GM12878 (cell line): ENCODE data around the gene IKZF1. TPM values are rescaled to one million over a fixed set of nuclear protein-coding genes. Genes with fewer than 3 reads are reported as not detected.

Experiments used
- ATF7 ChIP-seq: fragments of 450-650 bp; IDR thresholded peaks from 2 replicates; pipeline ENCODE4 v1.6.1; 2016; ENCODE audit warnings: low read depth, mild to moderate bottlenecking
- BHLHE40 ChIP-seq, 2 experiments: fragments of 450-650 bp in 1 of 2; IDR thresholded peaks; 2 replicates each; pipeline ENCODE4 v1.6.1; 2011 to 2017; ENCODE audit warnings: low read depth in 2 of 2, borderline replicate concordance in 1 of 2, improper control_type of control experiment in 1 of 2, low read length in 1 of 2, mild to moderate bottlenecking in 1 of 2
- CBX5 ChIP-seq: sonication (generic); IDR thresholded peaks from 2 replicates; pipeline ENCODE4 v1.6.1; 2016; ENCODE audit warnings: low read depth, moderate library complexity, mild to moderate bottlenecking, inconsistent platforms
- CHD1 ChIP-seq: IDR thresholded peaks from 2 replicates; pipeline ENCODE4 v1.6.1; 2012; ENCODE audit warnings: low read depth, low read length, improper control_type of control experiment
- CREM ChIP-seq: IDR thresholded peaks from 2 replicates; pipeline ENCODE4 v1.6.1; 2014; ENCODE audit warnings: antibody characterized with exemption, low read depth
- ETV6 ChIP-seq, 2 experiments: fragments of 450-650 bp in 1 of 2; IDR thresholded peaks in 1 of 2; conservative IDR thresholded peaks in 1 of 2; 2 replicates each; pipeline ENCODE4 v1.6.1; 2014; ENCODE audit warnings: antibody characterized with exemption in 1 of 2, borderline replicate concordance in 1 of 2, low read depth in 1 of 2, mild to moderate bottlenecking in 1 of 2, moderate library complexity in 1 of 2
- EZH2 ChIP-seq: IDR thresholded peaks from 2 replicates; pipeline ENCODE4 v1.6.1; 2012; ENCODE audit warnings: low read depth, mild to moderate bottlenecking, control low read depth, inconsistent platforms, low read length, borderline replicate concordance; ENCODE audit not compliant: control insufficient read depth
- FOS ChIP-seq: IDR thresholded peaks from 3 replicates; pipeline ENCODE4 v1.6.1; 2011; ENCODE audit warnings: borderline replicate concordance; ENCODE audit not compliant: insufficient read length; ENCODE audit errors: extremely low read depth
- FOXM1 ChIP-seq: IDR thresholded peaks from 2 replicates; pipeline ENCODE4 v1.6.1; 2012; ENCODE audit warnings: low read depth, mild to moderate bottlenecking, inconsistent platforms, low read length, moderate library complexity
- HDAC6 ChIP-seq: fragments of 200-600 bp; sonication (generic); IDR thresholded peaks from one replicate; pipeline ENCODE4 v1.8.0; 2017; ENCODE audit warnings: antibody characterized with exemption; ENCODE audit not compliant: unreplicated experiment
- IKZF1 ChIP-seq: fragments of 450-650 bp; conservative IDR thresholded peaks from 2 replicates; pipeline ENCODE4 v1.6.1; 2017; ENCODE audit warnings: antibody characterized with exemption, mild to moderate bottlenecking
- JUNB ChIP-seq: IDR thresholded peaks from 2 replicates; pipeline ENCODE4 v1.6.1; 2016; ENCODE audit warnings: antibody characterized with exemption, mild to moderate bottlenecking
- MEF2A ChIP-seq: IDR thresholded peaks from 2 replicates; pipeline ENCODE4 v1.6.1; 2011; ENCODE audit warnings: low read depth, mild to moderate bottlenecking, low read length, moderate library complexity; ENCODE audit not compliant: insufficient read depth
- MYC ChIP-seq: IDR thresholded peaks from 2 replicates; pipeline ENCODE4 v1.6.1; 2011; ENCODE audit warnings: mild to moderate bottlenecking, low read length, moderate library complexity, inconsistent platforms; ENCODE audit not compliant: insufficient read depth, insufficient replicate concordance, insufficient read length, severe bottlenecking
- RB1 ChIP-seq: fragments of 450-650 bp; formaldehyde crosslinking; IDR thresholded peaks from 2 replicates; pipeline ENCODE4 v1.6.1; 2017; ENCODE audit warnings: mild to moderate bottlenecking, borderline replicate concordance
- RBBP5 ChIP-seq: fragments of 200-600 bp; sonication (generic); conservative IDR thresholded peaks from 2 replicates; pipeline ENCODE4 v1.6.1; 2016
- SREBF1 ChIP-seq: IDR thresholded peaks from 2 replicates; pipeline ENCODE4 v1.6.1; 2012; ENCODE audit warnings: mild to moderate bottlenecking, low read length
- ZNF24 ChIP-seq: fragments of 450-650 bp; IDR thresholded peaks from 2 replicates; pipeline ENCODE4 v1.6.1; 2017; ENCODE audit warnings: antibody characterized with exemption, mild to moderate bottlenecking
- ZSCAN29 ChIP-seq: fragments of 450-650 bp; IDR thresholded peaks from 2 replicates; pipeline ENCODE4 v1.6.1; 2017; ENCODE audit warnings: mild to moderate bottlenecking, moderate library complexity
- ZZZ3 ChIP-seq: IDR thresholded peaks from 2 replicates; pipeline ENCODE4 v1.6.1; 2011; ENCODE audit warnings: low read depth; ENCODE audit not compliant: control insufficient read depth, insufficient read length
- polyA plus RNA-seq, 11 experiments: library from polyadenylated mRNA; depleted of rRNA in 4 of 11; unstranded in 6 of 11; stranded (reverse) in 5 of 11; fragments of >200 nt; fragmentation: Nextera tagmentation in 4 of 11; fragmentation: Illumina TruSeq in 1 of 11; extraction: Ambion mirVana in 4 of 11; extraction: Trizol in 1 of 11; gene quantifications; 1 replicate in 1 of 11; 2 replicates in 10 of 11; pipeline versions ENCODE4 v1.2.1 to v1.2.3, GENCODE V29; 2011 to 2016; ENCODE audit warnings: inconsistent platforms in 2 of 11, missing spikeins in 2 of 11, low read depth in 1 of 11
- total RNA-seq, 4 experiments: library from RNA; depleted of rRNA in 3 of 4; stranded (reverse); fragments of >200 nt in 3 of 4; fragmentation: Illumina TruSeq in 1 of 4; extraction: Trizol in 1 of 4; gene quantifications; 2 replicates each; pipeline versions ENCODE4 v1.2.1 to v1.2.3, GENCODE V29; 2013 to 2021
- TF ChIP-seq, protein P1 (sequence below): fragments of 450-650 bp; IDR thresholded peaks from 2 replicates; pipeline ENCODE4 v1.6.1; 2017; ENCODE audit warnings: antibody characterized with exemption, mild to moderate bottlenecking, moderate library complexity
- TF ChIP-seq, protein P2 (sequence below): fragments of 450-650 bp; IDR thresholded peaks from 2 replicates; pipeline ENCODE4 v1.6.1; 2016; ENCODE audit warnings: mild to moderate bottlenecking
- TF ChIP-seq, protein P3 (sequence below): IDR thresholded peaks from 2 replicates; pipeline ENCODE4 v1.6.1; 2012; ENCODE audit warnings: mild to moderate bottlenecking, low read depth, low read length

Gene IKZF1
- total and polyA plus RNA-seq, 10 of the 15 experiments (the other 5 are each of a cell fraction or from before 2014, with no cell fraction given), result 27.2 to 125 (median 71.6) TPM

DNA sequence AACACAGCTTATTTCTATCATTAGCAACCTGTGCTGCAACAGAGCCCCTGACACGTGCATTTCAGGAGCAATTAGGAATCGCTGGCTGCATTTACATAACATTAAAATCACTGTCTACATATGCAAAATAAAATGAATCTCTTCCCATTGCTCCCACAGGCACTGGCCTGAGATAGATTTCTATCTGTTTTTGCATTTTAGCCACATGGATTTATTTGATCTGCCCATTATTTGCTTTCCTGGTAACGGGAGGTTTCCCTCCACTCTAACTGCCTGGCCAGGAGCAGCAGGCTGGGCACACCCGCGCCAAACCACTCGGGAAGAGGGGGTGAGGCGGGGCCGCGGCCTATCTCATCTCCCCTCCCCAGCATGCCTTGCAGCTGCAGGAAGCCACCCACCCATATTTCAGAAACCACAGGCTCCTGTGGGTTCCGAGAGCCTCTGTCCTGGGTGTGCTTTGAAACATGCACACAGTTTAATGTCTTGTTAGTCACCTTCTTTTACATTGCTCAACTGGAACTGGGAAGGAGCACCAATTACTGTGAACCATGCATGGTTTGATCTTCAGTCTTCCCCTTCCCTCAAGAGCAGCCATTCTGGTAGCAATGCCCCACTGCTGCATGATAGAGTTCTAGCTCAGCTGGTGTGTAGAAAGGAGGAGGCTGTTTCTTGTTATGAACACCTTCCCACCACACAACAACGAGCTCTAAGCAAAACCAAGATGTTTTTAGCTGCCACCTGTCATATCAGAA lies 37.7 kb upstream of the IKZF1 start (continued):
- TF ChIP-seq FOXM1 (peak; percentile 85), RBBP5 (no peak), ATF7 (peak; percentile 47; the same call in 1 of the 2 replicates), IKZF1 (peak; percentile 81), ZNF24 (no peak), FOS (no peak), CBX5 (no peak), CHD1 (no peak), HDAC6 (no peak), ETV6 (conservative IDR thresholded peaks at IDR 0.05 in 1 of 2, IDR thresholded peaks at IDR 0.05 in 1 of 2; ENCODE audit: borderline replicate concordance in 1 of 2, low read depth in 1 of 2) (peak in 1 of 2 experiments; percentile 50; a peak in 1 of 4 replicates), CREM (peak; percentile 66; the same call in 1 of the 2 replicates), MYC (no peak), JUNB (peak; percentile 86), SREBF1 (no peak), ZSCAN29 (no peak), EZH2 (no peak), ZZZ3 (no peak), MEF2A (0 out of 2 replicates have a peak, but pooled peaks have one; percentile 40), RB1 (no peak), BHLHE40 (IDR thresholded peaks at IDR 0.05; ENCODE audit: borderline replicate concordance in 1 of 2, low read depth in 2 of 2, low read length in 1 of 2) (peak in 1 of 2 experiments; percentile 62; a peak in 2 of 4 replicates)
- TF ChIP-seq, protein P1, sequence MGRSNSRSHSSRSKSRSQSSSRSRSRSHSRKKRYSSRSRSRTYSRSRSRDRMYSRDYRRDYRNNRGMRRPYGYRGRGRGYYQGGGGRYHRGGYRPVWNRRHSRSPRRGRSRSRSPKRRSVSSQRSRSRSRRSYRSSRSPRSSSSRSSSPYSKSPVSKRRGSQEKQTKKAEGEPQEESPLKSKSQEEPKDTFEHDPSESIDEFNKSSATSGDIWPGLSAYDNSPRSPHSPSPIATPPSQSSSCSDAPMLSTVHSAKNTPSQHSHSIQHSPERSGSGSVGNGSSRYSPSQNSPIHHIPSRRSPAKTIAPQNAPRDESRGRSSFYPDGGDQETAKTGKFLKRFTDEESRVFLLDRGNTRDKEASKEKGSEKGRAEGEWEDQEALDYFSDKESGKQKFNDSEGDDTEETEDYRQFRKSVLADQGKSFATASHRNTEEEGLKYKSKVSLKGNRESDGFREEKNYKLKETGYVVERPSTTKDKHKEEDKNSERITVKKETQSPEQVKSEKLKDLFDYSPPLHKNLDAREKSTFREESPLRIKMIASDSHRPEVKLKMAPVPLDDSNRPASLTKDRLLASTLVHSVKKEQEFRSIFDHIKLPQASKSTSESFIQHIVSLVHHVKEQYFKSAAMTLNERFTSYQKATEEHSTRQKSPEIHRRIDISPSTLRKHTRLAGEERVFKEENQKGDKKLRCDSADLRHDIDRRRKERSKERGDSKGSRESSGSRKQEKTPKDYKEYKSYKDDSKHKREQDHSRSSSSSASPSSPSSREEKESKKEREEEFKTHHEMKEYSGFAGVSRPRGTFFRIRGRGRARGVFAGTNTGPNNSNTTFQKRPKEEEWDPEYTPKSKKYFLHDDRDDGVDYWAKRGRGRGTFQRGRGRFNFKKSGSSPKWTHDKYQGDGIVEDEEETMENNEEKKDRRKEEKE, result no peak
- TF ChIP-seq, protein P2, sequence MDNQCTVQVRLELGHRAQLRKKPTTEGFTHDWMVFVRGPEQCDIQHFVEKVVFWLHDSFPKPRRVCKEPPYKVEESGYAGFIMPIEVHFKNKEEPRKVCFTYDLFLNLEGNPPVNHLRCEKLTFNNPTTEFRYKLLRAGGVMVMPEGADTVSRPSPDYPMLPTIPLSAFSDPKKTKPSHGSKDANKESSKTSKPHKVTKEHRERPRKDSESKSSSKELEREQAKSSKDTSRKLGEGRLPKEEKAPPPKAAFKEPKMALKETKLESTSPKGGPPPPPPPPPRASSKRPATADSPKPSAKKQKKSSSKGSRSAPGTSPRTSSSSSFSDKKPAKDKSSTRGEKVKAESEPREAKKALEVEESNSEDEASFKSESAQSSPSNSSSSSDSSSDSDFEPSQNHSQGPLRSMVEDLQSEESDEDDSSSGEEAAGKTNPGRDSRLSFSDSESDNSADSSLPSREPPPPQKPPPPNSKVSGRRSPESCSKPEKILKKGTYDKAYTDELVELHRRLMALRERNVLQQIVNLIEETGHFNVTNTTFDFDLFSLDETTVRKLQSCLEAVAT, result peak; percentile 37
- TF ChIP-seq, protein P3, sequence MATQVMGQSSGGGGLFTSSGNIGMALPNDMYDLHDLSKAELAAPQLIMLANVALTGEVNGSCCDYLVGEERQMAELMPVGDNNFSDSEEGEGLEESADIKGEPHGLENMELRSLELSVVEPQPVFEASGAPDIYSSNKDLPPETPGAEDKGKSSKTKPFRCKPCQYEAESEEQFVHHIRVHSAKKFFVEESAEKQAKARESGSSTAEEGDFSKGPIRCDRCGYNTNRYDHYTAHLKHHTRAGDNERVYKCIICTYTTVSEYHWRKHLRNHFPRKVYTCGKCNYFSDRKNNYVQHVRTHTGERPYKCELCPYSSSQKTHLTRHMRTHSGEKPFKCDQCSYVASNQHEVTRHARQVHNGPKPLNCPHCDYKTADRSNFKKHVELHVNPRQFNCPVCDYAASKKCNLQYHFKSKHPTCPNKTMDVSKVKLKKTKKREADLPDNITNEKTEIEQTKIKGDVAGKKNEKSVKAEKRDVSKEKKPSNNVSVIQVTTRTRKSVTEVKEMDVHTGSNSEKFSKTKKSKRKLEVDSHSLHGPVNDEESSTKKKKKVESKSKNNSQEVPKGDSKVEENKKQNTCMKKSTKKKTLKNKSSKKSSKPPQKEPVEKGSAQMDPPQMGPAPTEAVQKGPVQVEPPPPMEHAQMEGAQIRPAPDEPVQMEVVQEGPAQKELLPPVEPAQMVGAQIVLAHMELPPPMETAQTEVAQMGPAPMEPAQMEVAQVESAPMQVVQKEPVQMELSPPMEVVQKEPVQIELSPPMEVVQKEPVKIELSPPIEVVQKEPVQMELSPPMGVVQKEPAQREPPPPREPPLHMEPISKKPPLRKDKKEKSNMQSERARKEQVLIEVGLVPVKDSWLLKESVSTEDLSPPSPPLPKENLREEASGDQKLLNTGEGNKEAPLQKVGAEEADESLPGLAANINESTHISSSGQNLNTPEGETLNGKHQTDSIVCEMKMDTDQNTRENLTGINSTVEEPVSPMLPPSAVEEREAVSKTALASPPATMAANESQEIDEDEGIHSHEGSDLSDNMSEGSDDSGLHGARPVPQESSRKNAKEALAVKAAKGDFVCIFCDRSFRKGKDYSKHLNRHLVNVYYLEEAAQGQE, result no peak
